GM19455 (cell line): ENCODE measurements around the gene CDHR5.

Source experiments
- ATAC-seq: cut with Tn5 transposase; IDR thresholded peaks from one replicate; pipeline ENCODE4 v1.9.1; 2021; ENCODE audit not compliant: unreplicated experiment

The CDHR5 gene

DNA sequence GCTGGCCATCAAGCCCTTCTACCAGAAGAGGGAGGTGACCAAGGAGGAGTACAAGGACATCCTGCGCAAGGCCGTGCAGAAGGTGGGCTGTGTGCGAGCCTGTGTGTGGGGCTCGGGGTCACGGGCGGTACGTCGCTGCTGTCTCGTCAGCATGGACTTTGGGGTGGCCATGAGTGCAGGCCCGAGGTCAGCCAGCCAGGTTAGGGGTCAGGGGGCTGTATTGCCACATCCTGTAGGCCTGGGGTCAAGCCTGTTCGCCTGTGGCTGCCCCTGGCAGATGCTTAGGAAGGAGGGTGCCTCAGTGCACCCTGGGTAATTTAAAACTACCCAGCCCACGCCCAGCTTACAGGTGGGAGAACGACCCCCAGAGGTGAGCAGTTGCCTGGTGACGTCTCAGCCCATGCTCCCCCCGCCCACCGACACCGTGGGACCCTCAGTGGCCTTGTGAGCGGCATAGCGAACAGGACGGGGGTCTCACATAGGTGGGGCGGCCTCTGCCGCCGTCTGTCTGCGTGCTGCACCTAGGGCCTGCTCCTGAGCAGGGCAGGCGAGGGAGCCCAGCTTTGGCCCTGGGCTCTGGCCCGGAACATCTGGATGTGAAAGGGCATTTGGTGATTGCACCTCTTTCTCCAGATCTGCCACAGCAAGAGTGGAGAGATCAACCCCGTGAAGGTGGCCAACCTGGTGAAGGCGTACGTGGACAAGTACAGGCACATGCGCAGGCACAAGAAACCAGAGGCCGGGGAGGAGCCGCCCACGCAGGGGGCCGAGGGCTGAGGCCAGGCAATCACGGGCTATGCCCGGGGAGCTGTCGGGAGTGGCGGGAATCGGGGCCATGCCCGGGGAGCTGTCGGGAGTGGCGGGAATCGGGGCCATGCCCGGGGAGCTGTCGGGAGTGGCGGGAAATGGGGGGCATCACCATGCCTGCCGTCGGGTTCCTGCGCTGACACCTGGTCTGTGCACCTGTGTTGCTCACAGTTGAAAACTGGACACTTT lies 13.5 kb downstream of the CDHR5 start:
- no peak for ATAC-seq

DNA sequence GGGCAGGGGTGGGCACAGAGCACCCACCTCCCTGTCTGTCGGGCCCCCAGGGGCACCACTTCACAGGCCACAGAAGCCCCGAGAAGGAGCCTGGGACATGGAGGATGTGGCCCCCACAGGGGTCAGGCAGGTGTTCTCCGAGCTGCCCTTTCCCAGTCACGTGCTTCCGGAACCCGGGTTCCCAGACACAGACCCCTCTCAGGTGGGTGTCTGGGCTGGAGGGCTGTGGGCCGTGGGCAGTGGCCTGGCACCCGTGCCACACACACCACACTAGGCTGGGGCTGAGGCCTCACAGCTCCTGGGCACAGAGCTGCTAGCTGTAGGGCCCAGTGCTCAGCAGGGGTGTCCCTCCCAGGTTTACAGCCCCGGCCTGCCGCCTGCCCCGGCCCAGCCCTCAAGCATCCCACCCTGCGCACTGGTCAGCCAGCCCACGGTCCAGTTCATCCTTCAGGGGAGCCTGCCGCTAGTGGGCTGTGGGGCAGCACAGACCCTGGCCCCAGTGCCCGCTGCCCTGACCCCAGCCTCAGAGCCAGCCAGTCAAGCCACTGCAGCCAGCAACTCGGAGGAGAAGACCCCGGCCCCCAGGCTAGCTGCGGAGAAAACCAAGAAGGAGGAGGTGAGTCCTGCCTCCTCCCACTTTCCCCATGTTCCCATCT lies 14.5 kb downstream of the CDHR5 start:
- ATAC-seq, result no peak

DNA sequence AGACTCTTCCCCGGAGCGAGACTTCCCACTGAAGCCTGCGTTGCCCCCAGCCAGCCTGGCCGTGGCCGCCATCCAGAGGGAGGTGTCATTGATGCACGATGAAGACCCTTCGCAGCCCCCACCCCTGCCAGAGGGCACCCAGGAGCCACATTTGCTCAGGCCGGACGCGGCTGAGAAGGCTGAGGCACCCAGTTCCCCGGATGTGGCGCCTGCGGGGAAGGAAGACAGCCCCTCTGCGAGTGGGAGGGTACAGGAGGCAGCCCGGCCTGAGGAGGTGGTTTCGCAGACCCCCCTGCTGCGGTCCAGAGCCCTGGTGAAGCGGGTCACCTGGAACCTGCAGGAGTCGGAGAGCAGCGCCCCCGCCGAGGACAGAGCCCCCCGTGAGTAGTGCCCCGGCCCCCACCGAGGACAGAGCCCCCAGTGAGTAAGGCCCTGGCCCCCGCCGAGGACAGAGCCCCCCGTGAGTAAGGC lies 15.4 kb downstream of the CDHR5 start:
- ATAC-seq, result no peak

DNA sequence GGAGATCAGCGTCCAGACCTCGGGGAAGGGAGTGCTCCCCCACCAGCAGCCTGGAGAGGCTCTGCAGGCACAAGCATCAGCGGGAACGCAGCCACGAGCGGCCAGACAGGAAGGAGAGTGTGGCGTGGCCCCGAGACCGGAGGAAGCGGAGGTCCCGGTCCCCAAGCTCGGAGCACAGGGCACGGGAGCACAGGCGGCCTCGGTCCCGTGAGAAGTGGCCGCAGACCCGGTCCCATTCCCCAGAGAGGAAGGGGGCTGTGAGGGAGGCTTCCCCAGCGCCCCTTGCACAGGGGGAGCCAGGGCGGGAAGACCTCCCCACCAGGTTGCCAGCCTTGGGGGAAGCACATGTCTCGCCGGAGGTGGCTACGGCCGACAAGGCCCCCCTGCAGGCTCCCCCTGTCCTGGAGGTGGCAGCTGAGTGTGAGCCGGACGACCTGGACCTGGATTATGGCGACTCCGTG lies 15.9 kb downstream of the CDHR5 start:
- ATAC-seq, result no peak

DNA sequence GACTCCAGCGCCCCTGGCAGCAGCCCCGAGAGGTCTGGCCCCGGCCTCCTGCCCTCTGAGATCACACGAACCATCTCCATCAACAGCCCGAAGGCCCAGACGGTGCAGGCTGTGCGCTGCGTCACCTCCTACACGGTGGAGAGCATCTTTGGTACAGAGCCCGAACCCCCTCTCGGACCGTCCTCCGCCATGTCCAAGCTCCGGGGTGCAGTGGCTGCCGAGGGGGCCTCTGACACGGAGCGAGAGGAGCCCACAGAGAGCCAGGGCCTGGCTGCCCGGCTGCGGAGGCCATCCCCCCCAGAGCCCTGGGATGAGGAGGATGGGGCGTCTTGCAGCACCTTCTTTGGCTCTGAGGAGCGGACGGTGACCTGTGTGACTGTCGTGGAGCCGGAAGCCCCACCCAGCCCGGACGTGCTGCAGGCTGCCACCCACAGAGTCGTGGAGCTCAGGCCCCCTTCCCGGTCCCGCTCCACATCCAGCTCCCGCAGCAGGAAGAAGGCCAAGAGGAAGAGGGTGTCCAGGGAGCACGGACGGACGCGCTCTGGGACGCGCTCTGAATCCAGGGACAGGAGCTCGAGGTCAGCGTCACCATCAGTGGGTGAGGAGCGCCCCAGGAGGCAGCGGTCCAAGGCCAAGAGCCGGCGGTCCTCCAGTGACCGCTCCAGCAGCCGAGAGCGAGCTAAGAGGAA lies 16.6 kb downstream of the CDHR5 start:
- ATAC-seq, result no peak

DNA sequence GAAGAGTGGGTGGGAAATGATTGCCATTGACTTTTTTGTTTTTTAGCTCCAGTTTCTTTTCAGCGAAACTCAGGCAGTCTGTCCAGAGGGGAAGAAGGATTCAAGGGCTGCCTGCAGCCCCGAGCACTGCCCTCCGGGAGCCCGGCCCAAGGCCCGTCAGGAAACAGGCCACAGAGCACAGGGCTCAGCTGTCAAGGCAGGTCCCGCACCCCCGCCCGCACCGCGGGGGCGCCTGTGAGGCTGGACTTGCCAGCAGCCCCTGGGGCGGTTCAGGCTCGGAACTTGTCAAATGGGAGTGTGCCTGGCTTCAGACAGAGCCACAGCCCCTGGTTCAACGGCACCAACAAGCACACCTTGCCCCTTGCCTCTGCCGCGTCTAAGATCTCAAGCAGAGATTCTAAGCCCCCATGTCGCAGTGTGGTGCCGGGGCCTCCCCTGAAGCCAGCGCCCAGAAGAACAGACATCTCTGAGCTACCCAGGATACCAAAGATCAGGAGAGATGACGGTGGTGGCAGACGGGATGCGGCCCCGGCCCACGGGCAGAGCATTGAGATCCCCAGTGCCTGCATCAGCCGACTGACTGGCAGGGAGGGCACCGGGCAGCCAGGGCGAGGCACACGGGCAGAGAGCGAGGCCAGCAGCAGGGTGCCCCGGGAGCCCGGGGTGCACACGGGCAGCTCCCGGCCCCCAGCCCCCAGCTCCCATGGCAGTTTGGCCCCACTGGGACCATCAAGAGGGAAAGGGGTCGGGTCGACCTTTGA lies 17.6 kb downstream of the CDHR5 start:
- no peak for ATAC-seq

DNA sequence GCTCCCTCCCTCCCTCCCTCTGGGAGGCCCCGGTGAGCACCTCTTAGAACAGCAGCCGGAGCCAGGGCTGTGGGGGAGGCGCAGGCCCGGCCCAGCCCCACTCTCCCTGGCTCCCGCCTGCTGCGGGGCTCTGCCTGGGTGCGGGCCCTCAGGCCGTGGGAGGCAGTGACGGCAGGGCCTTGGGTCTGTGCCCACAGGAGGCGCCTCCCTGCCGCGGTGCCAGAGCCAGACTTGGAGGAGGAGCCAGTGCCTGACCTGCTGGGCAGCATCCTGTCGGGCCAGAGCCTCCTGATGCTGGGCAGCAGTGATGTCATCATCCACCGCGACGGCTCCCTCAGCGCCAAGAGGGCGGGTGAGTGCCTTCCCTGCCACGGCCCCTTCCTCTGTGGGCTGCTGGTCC lies 18.5 kb downstream of the CDHR5 start:
- ATAC-seq, result no peak

DNA sequence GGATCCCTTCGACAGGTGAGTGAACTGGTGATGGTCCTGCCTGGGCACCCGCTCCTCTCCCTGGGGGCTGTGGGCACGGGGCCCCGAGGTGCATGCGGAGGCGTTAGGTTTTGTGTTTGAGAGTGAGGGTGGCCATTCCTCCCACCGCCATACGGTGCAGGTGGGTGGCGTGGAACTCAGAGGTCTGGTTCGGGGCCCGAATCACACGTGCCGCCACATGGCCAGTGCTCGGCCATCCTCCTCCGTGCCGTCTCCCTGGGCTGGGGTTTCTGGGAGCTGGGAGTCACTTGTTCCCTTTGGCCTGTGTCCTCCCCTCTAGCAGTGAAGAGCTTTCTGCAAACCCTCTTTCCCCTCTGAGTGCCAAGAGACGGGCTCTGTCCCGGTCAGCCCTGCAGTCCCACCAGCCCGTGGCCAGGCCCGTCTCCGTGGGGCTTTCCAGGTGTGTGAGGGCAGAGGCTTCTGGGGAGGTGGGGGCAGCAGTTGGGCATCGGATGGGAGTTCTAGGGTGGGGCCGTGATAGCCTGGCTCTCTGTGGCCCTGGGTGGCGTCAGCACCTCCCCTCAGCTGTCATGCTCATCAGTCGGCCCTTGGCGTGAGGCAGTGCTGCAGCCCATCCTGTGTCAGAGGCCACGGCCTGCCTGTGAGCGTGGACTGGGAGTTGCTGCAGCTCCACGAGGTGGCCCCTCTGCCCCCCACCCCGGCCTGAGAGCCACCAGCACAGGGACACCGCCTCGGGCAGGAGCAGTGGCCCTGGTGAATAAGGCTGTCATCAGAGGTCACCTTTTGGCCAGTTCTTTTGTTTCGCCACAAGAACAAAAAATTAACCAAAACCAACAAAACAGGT lies 19.2 kb downstream of the CDHR5 start:
- no peak for ATAC-seq

DNA sequence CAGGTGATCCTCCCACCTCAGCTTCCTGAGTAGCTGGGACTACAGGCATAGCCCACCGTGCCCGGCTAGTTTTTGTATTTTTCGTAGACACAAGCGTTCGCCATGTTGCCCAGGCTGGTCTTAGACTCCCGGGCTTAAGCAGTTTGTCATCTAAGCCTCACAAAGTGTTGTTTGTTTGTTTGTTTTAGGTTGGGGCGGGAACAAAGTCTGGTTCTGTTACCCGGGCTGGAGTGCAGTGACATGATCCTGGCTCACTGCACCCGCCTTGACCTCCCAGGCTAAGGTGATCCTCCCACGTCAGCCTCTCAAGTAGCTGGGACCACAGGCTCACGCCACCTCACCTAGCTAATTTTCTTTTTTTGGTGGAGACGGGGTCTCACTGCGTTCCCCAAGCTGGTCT lies 21.6 kb downstream of the CDHR5 start:
- ATAC-seq, result no peak

DNA sequence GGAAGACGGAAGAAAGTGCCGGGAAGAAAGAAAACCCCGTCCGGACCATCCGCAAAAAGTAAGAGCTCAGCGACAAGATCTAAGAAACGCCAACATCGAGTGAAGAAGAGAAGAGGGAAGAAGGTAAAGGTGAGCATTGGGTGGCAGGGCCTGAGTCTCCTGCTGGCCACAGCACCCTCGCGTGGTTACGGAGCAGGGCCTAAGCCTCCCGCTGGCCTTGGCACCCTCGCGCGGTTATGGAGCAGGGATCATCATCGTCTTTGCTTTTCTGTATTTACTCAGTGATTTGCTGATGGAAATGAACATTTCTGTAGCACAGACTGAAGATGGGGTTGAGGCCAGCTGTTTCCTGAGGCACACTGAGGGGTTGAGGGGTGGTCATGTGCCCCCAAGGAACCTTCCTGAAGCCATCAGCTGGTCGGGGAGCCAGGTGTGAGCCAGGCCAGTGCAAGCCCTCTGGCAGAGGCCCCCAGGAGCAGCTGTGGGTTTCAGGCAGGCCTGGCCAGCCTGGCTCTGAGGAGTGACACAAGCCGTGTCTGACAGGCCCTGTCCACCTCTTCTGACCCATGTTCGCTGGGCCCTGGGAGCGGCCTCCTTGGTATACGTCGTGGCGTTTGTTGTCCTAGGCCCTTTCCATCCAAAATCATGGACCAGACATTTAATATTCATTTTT lies 23.0 kb downstream of the CDHR5 start:
- ATAC-seq, result no peak

DNA sequence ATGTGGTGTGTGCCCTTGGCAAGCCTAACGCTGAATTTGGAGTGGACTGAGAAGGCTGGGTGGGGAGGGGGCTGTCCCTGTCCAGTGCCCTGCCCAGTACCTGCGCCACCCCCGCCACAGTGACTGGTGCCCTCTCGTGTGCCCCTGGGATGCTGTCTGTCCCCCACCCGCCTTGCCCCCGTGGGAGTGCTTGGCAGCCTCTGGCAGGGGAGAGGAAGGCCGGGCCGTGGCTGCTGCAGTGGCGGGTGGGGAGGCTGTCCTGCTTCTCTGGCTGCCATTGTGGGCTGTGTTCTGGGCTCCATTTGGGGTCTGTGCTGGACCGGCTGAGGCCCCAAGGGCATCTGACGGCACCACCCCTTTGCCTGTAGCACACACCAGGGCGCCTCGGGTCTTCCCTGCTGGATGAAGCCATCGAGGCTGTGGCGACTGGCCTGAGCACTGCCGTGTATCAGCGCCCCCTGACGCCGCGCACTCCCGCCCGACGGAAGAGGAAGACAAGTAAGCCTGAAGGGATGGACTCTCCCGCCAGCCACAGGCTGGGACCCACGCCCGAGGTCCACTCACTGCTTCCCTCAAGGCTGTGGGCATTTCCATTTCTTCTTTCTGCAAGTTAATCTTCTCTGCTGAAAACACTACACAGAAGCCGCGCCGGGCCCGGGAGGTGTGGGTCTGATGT lies 26.6 kb downstream of the CDHR5 start:
- no peak for ATAC-seq

DNA sequence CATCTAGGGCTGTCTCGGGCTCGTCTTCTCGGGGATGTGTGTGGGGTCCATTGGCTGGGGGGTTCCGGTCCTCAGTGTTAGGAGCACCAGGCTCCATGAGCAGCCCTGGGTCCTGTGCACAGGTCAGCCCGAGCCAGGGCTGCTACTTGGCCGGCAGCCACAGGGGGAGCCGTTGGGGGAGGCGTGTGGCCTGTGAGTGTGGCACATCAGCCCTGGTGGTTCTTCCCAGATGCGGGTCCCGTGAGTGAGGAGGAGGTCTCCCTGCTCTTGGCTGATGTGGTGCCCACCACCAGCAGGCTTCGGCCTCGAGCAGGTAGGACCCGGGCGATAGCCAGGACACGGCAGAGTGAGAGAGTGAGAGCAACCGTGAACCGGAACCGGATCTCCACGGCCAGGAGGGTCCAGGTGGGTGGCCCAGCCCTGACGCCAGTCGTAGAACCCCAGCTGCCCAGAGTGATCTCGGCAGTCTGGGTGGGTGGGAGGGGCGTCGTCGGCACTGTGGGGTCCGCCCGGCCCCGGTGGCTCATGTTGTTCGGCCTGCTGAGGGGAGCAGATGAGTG lies 27.5 kb downstream of the CDHR5 start:
- no peak for ATAC-seq

DNA sequence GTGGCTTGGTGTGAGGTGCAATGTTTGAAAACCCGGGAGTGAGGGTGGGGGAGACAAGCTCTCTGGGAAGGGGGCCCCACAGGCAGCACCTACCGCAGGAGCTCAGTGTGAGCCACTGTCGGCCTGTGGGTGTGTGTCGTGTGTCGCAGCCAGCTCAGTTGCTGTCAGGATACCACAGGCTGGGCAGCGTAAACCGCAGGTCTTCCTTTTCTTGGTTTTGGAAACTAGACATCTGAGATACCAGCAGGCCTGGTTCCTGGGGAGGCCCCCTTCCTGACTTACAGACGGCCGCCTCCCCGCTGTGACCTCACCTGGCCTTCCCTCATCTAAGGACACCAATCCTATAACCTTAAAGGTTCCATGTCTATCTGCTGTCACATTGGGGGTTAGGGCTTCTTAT lies 28.4 kb downstream of the CDHR5 start:
- no peak for ATAC-seq

DNA sequence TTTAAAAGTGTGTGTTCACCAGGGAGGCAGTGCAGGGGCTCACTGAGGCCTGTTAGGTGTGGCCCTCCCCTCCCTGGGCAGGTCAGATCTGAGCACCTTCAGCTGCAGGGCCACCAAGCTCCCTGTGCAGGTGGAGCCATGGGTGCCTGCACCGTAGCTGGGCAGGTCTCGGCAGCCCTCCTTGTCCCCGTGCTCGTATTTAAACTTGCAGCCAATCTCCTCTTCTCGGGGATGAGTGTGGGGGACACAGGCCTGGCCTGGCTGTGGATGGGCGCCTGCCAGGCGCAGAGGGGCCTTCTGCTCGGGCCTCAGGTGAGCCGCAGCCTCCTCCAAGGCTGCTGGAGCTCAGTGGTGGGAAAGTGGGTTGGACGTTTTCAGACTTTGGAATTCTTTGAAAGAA lies 29.4 kb downstream of the CDHR5 start:
- ATAC-seq, result no peak

DNA sequence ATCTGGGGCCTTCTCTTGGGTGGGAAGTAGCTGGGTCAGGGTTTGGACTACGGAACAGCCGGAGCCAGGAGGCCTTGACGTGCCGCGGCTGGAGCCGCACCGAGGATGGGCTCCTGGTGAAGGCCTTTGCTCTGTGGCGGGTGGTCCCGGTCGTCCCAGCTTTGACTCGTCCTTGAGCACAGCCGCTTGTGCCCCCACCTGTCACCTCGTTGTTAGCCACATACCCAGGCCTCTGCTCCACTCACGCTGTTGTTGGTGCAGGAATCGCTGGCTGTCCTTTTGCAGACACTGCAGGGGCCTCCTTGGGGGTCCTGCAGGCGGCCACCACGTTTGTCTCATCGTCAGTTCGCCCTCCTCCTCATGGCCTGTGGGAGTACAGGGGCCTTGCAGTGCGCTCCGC lies 31.4 kb downstream of the CDHR5 start:
- ATAC-seq, result no peak

DNA sequence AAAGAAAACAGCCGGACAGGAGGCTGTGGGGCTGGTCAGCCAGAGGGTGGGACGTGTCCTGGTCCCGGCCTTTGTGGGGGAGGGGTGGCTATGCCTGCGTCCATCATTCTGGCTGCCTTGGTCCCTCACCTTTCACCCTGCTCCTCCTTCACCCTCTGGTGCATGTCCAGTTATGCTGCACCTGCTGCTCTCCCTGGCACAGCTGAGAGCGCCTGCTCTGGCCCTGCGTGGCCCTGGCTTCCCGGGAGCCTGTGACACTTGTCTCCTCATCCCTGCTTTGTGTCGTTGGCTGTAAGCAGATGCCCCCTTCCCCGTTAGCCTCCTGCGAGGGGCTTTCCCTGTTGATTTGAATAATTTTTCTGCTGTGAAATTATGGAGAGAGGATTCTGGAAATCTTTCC lies 31.8 kb downstream of the CDHR5 start:
- ATAC-seq, result no peak

DNA sequence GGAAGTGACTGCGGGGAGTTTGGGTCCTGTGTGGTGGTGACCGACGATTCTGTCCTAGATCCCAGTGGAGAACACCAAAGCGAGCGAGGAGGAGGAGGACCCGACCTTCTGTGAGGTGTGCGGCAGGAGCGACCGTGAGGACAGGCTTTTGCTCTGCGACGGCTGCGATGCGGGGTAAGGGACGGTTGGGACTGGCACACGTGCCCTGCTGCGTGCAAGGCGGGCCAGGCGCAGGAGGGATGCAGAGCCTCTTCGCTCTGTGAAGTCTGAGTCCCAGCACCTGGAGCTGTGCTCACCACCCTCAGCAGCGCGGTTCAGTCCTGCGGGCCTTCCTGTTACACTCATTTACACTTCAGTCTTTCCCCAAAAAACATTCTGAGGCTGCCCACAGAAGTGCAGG lies 32.3 kb downstream of the CDHR5 start:
- ATAC-seq, result no peak

DNA sequence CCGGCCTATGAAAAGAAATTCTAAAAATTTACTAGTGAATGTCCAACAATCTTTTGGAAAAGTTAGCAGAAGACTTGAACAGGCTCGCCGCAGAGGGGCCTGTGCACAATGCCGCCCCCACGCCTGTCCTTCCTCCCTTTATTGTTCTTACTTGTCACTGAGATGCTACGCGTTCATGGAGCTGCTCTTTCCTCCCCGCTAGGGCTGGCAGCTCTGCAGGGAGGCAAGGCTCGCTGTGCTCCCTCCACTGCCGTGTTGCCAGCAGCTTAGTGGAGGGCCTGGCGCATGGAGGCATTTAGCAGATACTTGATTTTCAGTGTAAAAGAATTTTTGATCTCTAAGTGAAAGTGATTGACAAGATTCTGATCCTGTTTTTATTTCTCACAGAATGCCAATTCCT lies 33.8 kb downstream of the CDHR5 start:
- ATAC-seq, result no peak

DNA sequence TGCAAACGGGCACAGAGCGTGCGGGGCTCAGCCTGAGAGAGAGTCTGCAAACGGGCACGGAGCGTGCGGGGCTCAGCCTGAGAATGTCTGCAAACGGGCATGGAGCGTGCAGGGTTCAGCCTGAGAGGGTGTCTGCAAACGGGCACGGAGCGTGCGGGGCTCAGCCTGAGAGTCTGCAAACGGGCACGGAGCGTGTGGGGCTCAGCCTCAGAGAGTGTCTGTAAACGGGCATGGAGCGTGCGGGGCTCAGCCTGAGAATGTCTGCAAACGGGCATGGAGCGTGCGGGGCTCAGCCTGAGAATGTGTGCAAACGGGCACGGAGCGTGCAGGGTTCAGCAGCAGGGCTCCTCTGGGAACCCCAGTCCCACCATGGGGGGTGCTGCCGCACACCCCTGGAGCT lies 35.0 kb downstream of the CDHR5 start:
- ATAC-seq, result no peak
